IMR-90 (cell line): ENCODE results near the gene NPAS3.

ENCODE experiments used
- BHLHE40 ChIP-seq: fragments of 150-350 bp; IDR thresholded peaks from 2 replicates; pipeline ENCODE4 v1.6.1; 2016; ENCODE audit warnings: mild to moderate bottlenecking, low read depth, low read length
- CEBPB ChIP-seq: IDR thresholded peaks from 2 replicates; pipeline ENCODE4 v1.6.1; 2012; ENCODE audit warnings: low read depth, low read length, improper control_type of control experiment
- CTCF ChIP-seq: conservative IDR thresholded peaks from 2 replicates; pipeline ENCODE4 v1.5.1; 2012; ENCODE audit warnings: mild to moderate bottlenecking, low read depth, low read length, improper control_type of control experiment
- FOS ChIP-seq: fragments of 150-350 bp; IDR thresholded peaks from 2 replicates; pipeline ENCODE4 v1.6.1; 2016; ENCODE audit warnings: low read depth, low read length
- MAFK ChIP-seq: IDR thresholded peaks from 2 replicates; pipeline ENCODE4 v1.6.1; 2012; ENCODE audit warnings: low read depth, low read length, improper control_type of control experiment
- MXI1 ChIP-seq: IDR thresholded peaks from 2 replicates; pipeline ENCODE4 v1.6.1; 2012; ENCODE audit warnings: low read depth, mild to moderate bottlenecking, low read length, moderate library complexity, borderline replicate concordance
- NFE2L2 ChIP-seq: fragments of 150-350 bp; IDR thresholded peaks from 2 replicates; pipeline ENCODE4 v1.6.1; 2016; ENCODE audit warnings: low read depth, mild to moderate bottlenecking, low read length
- POLR2A ChIP-seq: IDR thresholded peaks from 2 replicates; pipeline ENCODE4 v1.6.1; 2012; ENCODE audit warnings: mild to moderate bottlenecking, low read depth, low read length
- RAD21 ChIP-seq: IDR thresholded peaks from 2 replicates; pipeline ENCODE4 v1.6.1; 2012; ENCODE audit warnings: low read length, improper control_type of control experiment
- RFX5 ChIP-seq: IDR thresholded peaks from 2 replicates; pipeline ENCODE4 v1.8.0; 2012; ENCODE audit warnings: low read depth, mild to moderate bottlenecking, low read length, moderate library complexity
- SMC3 ChIP-seq: fragments of 150-350 bp; IDR thresholded peaks from 2 replicates; pipeline ENCODE4 v1.6.1; 2016; ENCODE audit warnings: low read depth, mild to moderate bottlenecking, antibody characterized with exemption, low read length, moderate library complexity
- USF2 ChIP-seq: fragments of 150-350 bp; IDR thresholded peaks from 2 replicates; pipeline ENCODE4 v1.6.1; 2017; ENCODE audit warnings: mild to moderate bottlenecking, antibody characterized with exemption, low read length, low read depth

GRCh38 chr14:33250963-33251362 is 312.3 kb downstream of the NPAS3 start:
- TF ChIP-seq CTCF (no peak), POLR2A (no peak), NFE2L2 (no peak), RAD21 (no peak), MXI1 (no peak), RFX5 (no peak), USF2 (no peak), SMC3 (no peak), CEBPB (no peak), BHLHE40 (no peak), FOS (no peak), MAFK (no peak)
